H1 (cell line): ENCODE measurements around the gene C1QTNF1. TPM values are rescaled to one million over a fixed set of nuclear protein-coding genes. Genes with fewer than 3 reads are reported as not detected.
A peak's percentile ranks its signal among the peaks of the same experiment; 100 is the strongest.

Experiments
- ASH2L ChIP-seq: fragments of 200-600, 300-600 bp; sonication (generic); IDR thresholded peaks from one replicate; pipeline ENCODE4 v1.7.1; 2017; ENCODE audit warnings: low read length
- CBX5 ChIP-seq: fragments of 300-800, 300-1000 bp; sonication (generic); IDR thresholded peaks from 2 replicates; pipeline ENCODE4 v1.7.1; 2016; ENCODE audit warnings: antibody characterized with exemption, low read length, low read depth
- E2F6 ChIP-seq: IDR thresholded peaks from 2 replicates; pipeline ENCODE4 v1.6.1; 2012; ENCODE audit warnings: inconsistent platforms
- PHF8 ChIP-seq: fragments of 200-600 bp; sonication (generic); conservative IDR thresholded peaks from 2 replicates; pipeline ENCODE4 v1.7.1; 2012; ENCODE audit warnings: low read depth, mild to moderate bottlenecking, inconsistent platforms, low read length, moderate library complexity
- POU5F1 ChIP-seq: IDR thresholded peaks from 2 replicates; pipeline ENCODE4 v1.6.1; 2011; ENCODE audit warnings: low read depth, mild to moderate bottlenecking, low read length, moderate library complexity
- SIX5 ChIP-seq: IDR thresholded peaks from 2 replicates; pipeline ENCODE4 v1.6.1; 2011; ENCODE audit warnings: mild to moderate bottlenecking, low read depth, low read length
- SP2 ChIP-seq: IDR thresholded peaks from 2 replicates; pipeline ENCODE4 v1.6.1; 2012; ENCODE audit warnings: mild to moderate bottlenecking, low read length, inconsistent platforms
- SRF ChIP-seq: IDR thresholded peaks from 2 replicates; pipeline ENCODE4 v1.6.1; 2011; ENCODE audit warnings: mild to moderate bottlenecking, low read depth, low read length, moderate library complexity
- polyA plus RNA-seq, 7 experiments: library from polyadenylated mRNA; depleted of rRNA in 3 of 7; stranded (reverse) in 5 of 7; unstranded in 2 of 7; fragments of >200 nt in 5 of 7; fragments of 200-250 nt in 2 of 7; gene quantifications; 1 replicate in 5 of 7; 2 replicates in 1 of 7; 4 replicates in 1 of 7; pipeline versions ENCODE4 v1.2.1 to v1.2.3, GENCODE V29; 2011 to 2013; ENCODE audit warnings: missing spikeins in 2 of 7, mixed read lengths in 2 of 7
- total RNA-seq: library from RNA; stranded (reverse); fragmentation: NEBNext Ultra II Directional; extraction: Animal tissue kit (Norgen Biotek cat#: 25700); gene quantifications from 2 replicates; pipeline ENCODE4 v1.2.1, GENCODE V29; 2021

C1QTNF1 gene
- total and polyA plus RNA-seq, 2 of the 8 experiments (the other 6 are each of a cell fraction or from before 2014, with no cell fraction given) = 1.5 to 2.5 TPM

- TF ChIP-seq CBX5 (no peak), SP2 (no peak), ASH2L (peak; percentile 30), POU5F1 (no peak), SRF (no peak), PHF8 (peak; percentile 48; the same call in 1 of the 2 replicates), SIX5 (peak; percentile 40; the same call in 1 of the 2 replicates), E2F6 (peak; percentile 57; the same call in 1 of the 2 replicates)
Observed at GRCh38 chr17:79009397-79010303, 14.3 kb upstream of the C1QTNF1 start, which contains the start of gene CANT1 (continued).
